GM18873 (cell line): Measurements from ENCODE around the gene PAPSS2.
A peak's percentile ranks its signal among the peaks of the same experiment; 100 is the strongest.
"Not testable (repeated sequence)": the region's sequence is repeated elsewhere in the genome, so short reads cannot be mapped to it uniquely, and the experiment has no call there.

Experiments
- ATAC-seq: cut with Tn5 transposase; IDR thresholded peaks from one replicate; pipeline ENCODE4 v1.9.1; 2021; ENCODE audit warnings: mild to moderate bottlenecking, moderate library complexity, moderate number of reproducible peaks; ENCODE audit not compliant: unreplicated experiment, low FRiP score

Gene PAPSS2

GRCh38 chr10:87739703-87740102 lies 80.0 kb downstream of the PAPSS2 start:
- ATAC-seq = no peak

GRCh38 chr10:87740254-87740655 lies 80.6 kb downstream of the PAPSS2 start:
- no peak for ATAC-seq

GRCh38 chr10:87742992-87743610 lies 83.4 kb downstream of the PAPSS2 start:
- ATAC-seq = not testable (repeated sequence)

- ATAC-seq = no peak
These were observed 84.9 kb downstream of the PAPSS2 start for GRCh38 chr10:87744606-87745005.

- no peak for ATAC-seq
These were observed 87.2 kb downstream of the PAPSS2 start for GRCh38 chr10:87746911-87747310.

- not testable (repeated sequence) for ATAC-seq
These were observed 88.6 kb downstream of the PAPSS2 start for GRCh38 chr10:87748244-87748643.

GRCh38 chr10:87750001-87750671 lies 90.5 kb downstream of the PAPSS2 start:
- no peak for ATAC-seq

- ATAC-seq = peak; percentile 76
These were observed 91.1 kb downstream of the PAPSS2 start for GRCh38 chr10:87750817-87751216.

GRCh38 chr10:87751274-87751673 lies 91.6 kb downstream of the PAPSS2 start:
- no peak for ATAC-seq

- ATAC-seq = no peak
These were observed 92.9 kb downstream of the PAPSS2 start for GRCh38 chr10:87752566-87752965.

- ATAC-seq = no peak
These were observed 94.6 kb downstream of the PAPSS2 start for GRCh38 chr10:87753995-87754866.

GRCh38 chr10:87757685-87758084 lies 98.0 kb downstream of the PAPSS2 start:
- no peak for ATAC-seq

GRCh38 chr10:87759551-87759950 lies 99.9 kb downstream of the PAPSS2 start:
- no peak for ATAC-seq

GRCh38 chr10:87760195-87760905 lies 100.7 kb downstream of the PAPSS2 start:
- ATAC-seq = no peak

GRCh38 chr10:87761153-87761552 lies 101.5 kb downstream of the PAPSS2 start:
- ATAC-seq = no peak

GRCh38 chr10:87761892-87762291 lies 102.2 kb downstream of the PAPSS2 start:
- ATAC-seq = no peak

GRCh38 chr10:87763086-87763861 lies 103.6 kb downstream of the PAPSS2 start:
- ATAC-seq = no peak

- no peak for ATAC-seq
These were observed 104.6 kb downstream of the PAPSS2 start for GRCh38 chr10:87764072-87764934.
